Measurements from ENCODE around the gene SCGB1D1. TPM values are rescaled to one million over a fixed set of nuclear protein-coding genes. Genes with fewer than 3 reads are reported as not detected.

SCGB1D1 gene
- total RNA-seq, 4 donors from 2014 or later = not detected

- no peaks in the 10 kb centered on the region for H3K27me3 ChIP-seq
- 92% methylated on average over 10 of the region's 10 CpGs for WGBS
- DNase-seq (ENCODE audit: extremely low spot score) = no peak
- no peak overlapping the region for H3K27ac ChIP-seq (replicated peaks in 1 of 4)
- intact Hi-C loops (cut with DNase I) = no loop called here
- peaks cover 44 to 94% (median 84%) of the 10 kb centered on the region in 4 donors for H3K36me3 ChIP-seq
- TF ChIP-seq POLR2AphosphoS5 (IDR thresholded peaks at IDR 0.05) (no peak), EP300 (IDR thresholded peaks at IDR 0.05) (no peak), CTCF (IDR thresholded peaks at IDR 0.05) (no peak), POLR2A (IDR thresholded peaks at IDR 0.05; ENCODE audit: low read depth) (no peak)
- H3K9me3 ChIP-seq = no peaks in the 10 kb centered on the region
- peaks cover 0 to 8% (median 4%) of the 10 kb centered on the region in 4 donors for H3K4me1 ChIP-seq
- H3K4me3 ChIP-seq = no peak overlapping the region
Observed at GRCh38 chr11:62148271-62148980, 41.6 kb upstream of the SCGB1D1 start.

- intact Hi-C loops (cut with DNase I) = no loop called here
- Histone ChIP-seq H3K9me3 (no peaks in the 10 kb centered on the region), H3K27me3 (no peaks in the 10 kb centered on the region), H3K4me3 (no peak overlapping the region), H3K36me3 (peaks cover 44 to 79% (median 74%) of the 10 kb centered on the region in 4 donors), H3K27ac (replicated peaks in 1 of 4) (no peak overlapping the region), H3K4me1 (peaks cover 0 to 8% (median 4%) of the 10 kb centered on the region in 4 donors)
- WGBS = 76% methylated on average over 3 of the region's 17 CpGs
- no peak for DNase-seq (ENCODE audit: extremely low spot score)
- TF ChIP-seq EP300 (IDR thresholded peaks at IDR 0.05) (no peak), CTCF (IDR thresholded peaks at IDR 0.05) (no peak), POLR2AphosphoS5 (IDR thresholded peaks at IDR 0.05) (no peak), POLR2A (IDR thresholded peaks at IDR 0.05; ENCODE audit: low read depth) (no peak)
Observed at GRCh38 chr11:62149986-62150886, 39.8 kb upstream of the SCGB1D1 start.

GRCh38 chr11:62150887-62151736, 38.9 kb upstream of the SCGB1D1 start:
- H3K4me1 ChIP-seq = peaks cover 0 to 8% (median 4%) of the 10 kb centered on the region in 4 donors
- no peak for DNase-seq (ENCODE audit: extremely low spot score)
- H3K27me3 ChIP-seq = no peaks in the 10 kb centered on the region
- no peak overlapping the region for H3K4me3 ChIP-seq
- H3K27ac ChIP-seq (replicated peaks in 1 of 4) = no peak overlapping the region
- no peaks in the 10 kb centered on the region for H3K9me3 ChIP-seq
- WGBS = 98% methylated on average over 10 of the region's 10 CpGs
- peaks cover 44 to 70% (median 66%) of the 10 kb centered on the region in 4 donors for H3K36me3 ChIP-seq
- TF ChIP-seq CTCF (IDR thresholded peaks at IDR 0.05) (no peak), POLR2A (IDR thresholded peaks at IDR 0.05; ENCODE audit: low read depth) (no peak), POLR2AphosphoS5 (IDR thresholded peaks at IDR 0.05) (no peak), EP300 (IDR thresholded peaks at IDR 0.05) (no peak)
- intact Hi-C loops (cut with DNase I) = no loop called here

- peaks cover 41 to 64% (median 60%) of the 10 kb centered on the region in 4 donors for H3K36me3 ChIP-seq
- no peak overlapping the region for H3K4me3 ChIP-seq
Observed at GRCh38 chr11:62151737-62152102, 38.3 kb upstream of the SCGB1D1 start.

More at GRCh38 chr11:62151737-62152102, 38.3 kb upstream of the SCGB1D1 start:
- DNase-seq (ENCODE audit: extremely low spot score) = no peak
- 90% methylated on average over 2 of the region's 9 CpGs for WGBS
- peaks cover 0 to 8% (median 4%) of the 10 kb centered on the region in 4 donors for H3K4me1 ChIP-seq
- no peaks in the 10 kb centered on the region for H3K9me3 ChIP-seq
- H3K27me3 ChIP-seq = no peaks in the 10 kb centered on the region
- H3K27ac ChIP-seq (replicated peaks in 1 of 4) = no peak overlapping the region
- TF ChIP-seq POLR2AphosphoS5 (IDR thresholded peaks at IDR 0.05) (no peak), CTCF (IDR thresholded peaks at IDR 0.05) (no peak), EP300 (IDR thresholded peaks at IDR 0.05) (no peak), POLR2A (IDR thresholded peaks at IDR 0.05; ENCODE audit: low read depth) (no peak)
- intact Hi-C loops (cut with DNase I) = no loop called here
